ENCODE results near the gene MRPS17.

Gene MRPS17

DNA sequence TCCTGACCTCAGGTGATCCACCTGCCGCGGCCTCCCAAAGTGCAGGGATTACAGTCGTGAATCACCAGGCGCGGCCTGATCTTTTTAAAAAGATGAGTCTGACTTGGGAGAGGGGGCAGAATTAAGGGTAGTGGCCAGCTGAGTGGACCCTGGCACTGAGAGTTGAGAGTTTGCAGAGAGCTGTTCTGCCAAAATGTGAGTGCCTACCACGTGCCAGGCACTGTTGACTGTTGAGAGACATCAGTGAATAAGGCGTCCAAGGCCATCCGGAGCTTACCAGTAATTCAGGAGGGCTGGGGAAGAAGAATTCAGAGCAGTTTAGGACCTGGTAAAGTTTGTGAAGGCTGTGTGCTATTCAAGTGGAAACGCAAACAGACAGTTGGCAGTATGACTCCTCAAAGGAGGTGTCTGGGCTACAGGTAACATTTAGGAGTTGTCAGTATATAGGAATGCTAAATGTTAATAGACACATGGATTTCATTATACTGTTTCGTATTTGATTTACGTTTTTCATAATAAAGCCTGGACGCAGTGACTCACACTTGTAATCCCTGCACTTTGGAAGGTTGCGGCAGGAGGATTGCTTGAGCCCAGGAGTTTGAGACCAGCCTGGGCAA lies 14.2 kb downstream of the MRPS17 start:
- H3K9ac ChIP-seq (ENCODE audit: low read length), result peak overlapping the region; percentile 92
- no peak overlapping the region for H3K14ac ChIP-seq (ENCODE audit: low read length in 2 of 2)
- no peak overlapping the region for H3K4me2 ChIP-seq (ENCODE audit: low read length, poor library complexity, severe bottlenecking)
- H2AFZ ChIP-seq (ENCODE audit: low read depth, low read length), result no peak overlapping the region
- H2AK5ac ChIP-seq (ENCODE audit: low read length, severe bottlenecking), result no peak overlapping the region
- H2BK5ac ChIP-seq (ENCODE audit: low read depth, low read length, poor library complexity, severe bottlenecking), result no peak overlapping the region
- no peak overlapping the region for H2BK120ac ChIP-seq (ENCODE audit: low read depth, low read length)
- no peaks in the 10 kb centered on the region for H3K27me3 ChIP-seq (ENCODE audit: control insufficient read depth in 1 of 2, insufficient read depth in 1 of 2, low read length in 2 of 2)
- no peak overlapping the region for H3K18ac ChIP-seq (ENCODE audit: low read depth in 1 of 2, low read length in 2 of 2)
- DNase-seq, result peak; percentile 1
- H3K4me3 ChIP-seq (ENCODE audit: insufficient read depth in 1 of 2, low read depth in 1 of 2, low read length in 2 of 2), result peak overlapping the region in 1 of 2 experiments; percentile 85
- H3K79me1 ChIP-seq (replicated peaks; ENCODE audit: low read length, poor library complexity, severe bottlenecking), result peaks cover 12% of the 10 kb centered on the region
- H2BK12ac ChIP-seq (ENCODE audit: low read length in 2 of 2), result no peak overlapping the region
- no peak overlapping the region for H3K4ac ChIP-seq (ENCODE audit: low read depth in 1 of 2, low read length in 2 of 2)
- H4K91ac ChIP-seq (ENCODE audit: low read length), result no peak overlapping the region
- no peak overlapping the region for H4K8ac ChIP-seq (ENCODE audit: low read length)
- peaks cover 6 to 21% of the 10 kb centered on the region in 2 experiments for H3K36me3 ChIP-seq (ENCODE audit: control insufficient read depth in 1 of 2, insufficient read depth in 2 of 2, low read depth in 1 of 2, low read length in 2 of 2)
- no peak overlapping the region for H3K27ac ChIP-seq (ENCODE audit: low read length, poor library complexity, severe bottlenecking)
- H2BK15ac ChIP-seq (ENCODE audit: low read depth, poor library complexity, severe bottlenecking), result no peak overlapping the region
- H3K9me3 ChIP-seq (ENCODE audit: control insufficient read depth, low read length), result no peaks in the 10 kb centered on the region
- H3K23ac ChIP-seq (ENCODE audit: low read length in 2 of 2), result no peak overlapping the region
- 91% methylated on average over 13 of the region's 13 CpGs for WGBS
- H3K4me1 ChIP-seq (ENCODE audit: control insufficient read depth, insufficient read depth, low read depth, low read length), result peaks cover 5% of the 10 kb centered on the region

DNA sequence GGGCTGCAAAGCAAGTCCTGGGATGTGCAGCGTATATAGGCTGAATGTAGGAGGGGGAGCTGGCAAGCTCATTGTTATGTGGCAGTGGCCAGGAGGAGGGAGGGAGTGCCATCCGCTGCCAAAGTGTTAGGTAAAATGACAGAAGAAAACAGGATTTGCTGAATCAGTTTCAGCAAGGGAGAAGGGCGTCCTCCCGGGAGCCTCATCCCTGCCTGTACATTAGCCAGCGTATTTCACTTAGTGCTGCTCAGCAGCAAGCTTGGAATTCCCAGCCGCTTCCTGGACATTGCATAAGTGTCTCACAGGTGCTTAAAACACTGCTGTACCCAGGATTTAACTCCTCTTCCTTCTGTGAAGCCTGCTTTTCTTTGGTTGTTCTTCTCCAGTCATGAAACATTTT lies 15.2 kb downstream of the MRPS17 start:
- H3K36me3 ChIP-seq (ENCODE audit: control insufficient read depth in 1 of 2, insufficient read depth in 2 of 2, low read depth in 1 of 2, low read length in 2 of 2), result peaks cover 6 to 21% of the 10 kb centered on the region in 2 experiments
- peak; percentile 1 for DNase-seq
- peaks cover 18% of the 10 kb centered on the region for H3K79me1 ChIP-seq (replicated peaks; ENCODE audit: low read length, poor library complexity, severe bottlenecking)
- no peak overlapping the region for H2BK5ac ChIP-seq (ENCODE audit: low read depth, low read length, poor library complexity, severe bottlenecking)
- no peak overlapping the region for H2BK12ac ChIP-seq (ENCODE audit: low read length in 2 of 2)
- H3K27ac ChIP-seq (ENCODE audit: low read length, poor library complexity, severe bottlenecking), result no peak overlapping the region
- H2BK120ac ChIP-seq (ENCODE audit: low read depth, low read length), result no peak overlapping the region
- no peak overlapping the region for H3K4ac ChIP-seq (ENCODE audit: low read depth in 1 of 2, low read length in 2 of 2)
- no peak overlapping the region for H2AK5ac ChIP-seq (ENCODE audit: low read length, severe bottlenecking)
- no peak overlapping the region for H3K4me2 ChIP-seq (ENCODE audit: low read length, poor library complexity, severe bottlenecking)
- H3K27me3 ChIP-seq (ENCODE audit: control insufficient read depth in 1 of 2, insufficient read depth in 1 of 2, low read length in 2 of 2), result no peaks in the 10 kb centered on the region
- peaks cover 7% of the 10 kb centered on the region for H3K4me1 ChIP-seq (ENCODE audit: control insufficient read depth, insufficient read depth, low read depth, low read length)
- H3K9ac ChIP-seq (ENCODE audit: low read length), result no peak overlapping the region
- no peak overlapping the region for H3K14ac ChIP-seq (ENCODE audit: low read length in 2 of 2)
- no peak overlapping the region for H4K91ac ChIP-seq (ENCODE audit: low read length)
- H2AFZ ChIP-seq (ENCODE audit: low read depth, low read length), result no peak overlapping the region
- H3K23ac ChIP-seq (ENCODE audit: low read length in 2 of 2), result no peak overlapping the region
- no peak overlapping the region for H2BK15ac ChIP-seq (ENCODE audit: low read depth, poor library complexity, severe bottlenecking)
- H3K9me3 ChIP-seq (ENCODE audit: control insufficient read depth, low read length), result no peaks in the 10 kb centered on the region
- no peak overlapping the region for H4K8ac ChIP-seq (ENCODE audit: low read length)
- H3K18ac ChIP-seq (ENCODE audit: low read depth in 1 of 2, low read length in 2 of 2), result no peak overlapping the region
- no peak overlapping the region for H3K4me3 ChIP-seq (ENCODE audit: insufficient read depth in 1 of 2, low read depth in 1 of 2, low read length in 2 of 2)
- WGBS, result 98% methylated on average over 6 of the region's 6 CpGs

DNA sequence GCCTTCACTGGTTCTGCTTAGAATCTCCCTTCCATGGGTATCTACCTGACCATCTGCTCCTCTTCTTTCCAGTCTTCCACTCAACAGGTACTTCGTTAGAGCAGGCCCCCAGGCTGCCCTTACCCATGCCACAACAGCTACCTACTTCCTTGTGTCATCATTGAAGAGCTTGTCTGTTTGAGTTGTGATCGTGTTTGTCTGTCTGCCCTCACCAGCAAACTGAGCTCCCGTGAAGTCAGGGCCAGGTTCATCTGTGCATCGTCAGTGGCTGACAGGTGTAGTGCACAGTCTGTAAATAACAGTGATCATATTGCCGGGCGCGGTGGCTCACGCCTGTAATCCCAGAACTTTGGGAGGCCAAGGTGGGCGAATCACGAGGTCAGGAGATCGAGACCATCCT lies 17.7 kb downstream of the MRPS17 start:
- H2AK5ac ChIP-seq (ENCODE audit: low read length, severe bottlenecking), result no peak overlapping the region
- H3K9ac ChIP-seq (ENCODE audit: low read length), result no peak overlapping the region
- no peak overlapping the region for H2BK120ac ChIP-seq (ENCODE audit: low read depth, low read length)
- no peak overlapping the region for H3K27ac ChIP-seq (ENCODE audit: low read length, poor library complexity, severe bottlenecking)
- H2BK15ac ChIP-seq (ENCODE audit: low read depth, poor library complexity, severe bottlenecking), result no peak overlapping the region
- no peak overlapping the region for H4K91ac ChIP-seq (ENCODE audit: low read length)
- H3K79me1 ChIP-seq (replicated peaks; ENCODE audit: low read length, poor library complexity, severe bottlenecking), result peaks cover 19% of the 10 kb centered on the region
- no peak overlapping the region for H3K4me2 ChIP-seq (ENCODE audit: low read length, poor library complexity, severe bottlenecking)
- no peak overlapping the region for H3K18ac ChIP-seq (ENCODE audit: low read depth in 1 of 2, low read length in 2 of 2)
- H3K4me3 ChIP-seq (ENCODE audit: insufficient read depth in 1 of 2, low read depth in 1 of 2, low read length in 2 of 2), result no peak overlapping the region
- no peak overlapping the region for H2BK12ac ChIP-seq (ENCODE audit: low read length in 2 of 2)
- no peaks in the 10 kb centered on the region for H3K27me3 ChIP-seq (ENCODE audit: control insufficient read depth in 1 of 2, insufficient read depth in 1 of 2, low read length in 2 of 2)
- H3K36me3 ChIP-seq (ENCODE audit: control insufficient read depth in 1 of 2, insufficient read depth in 2 of 2, low read depth in 1 of 2, low read length in 2 of 2), result peaks cover 6 to 21% of the 10 kb centered on the region in 2 experiments
- H3K14ac ChIP-seq (ENCODE audit: low read length in 2 of 2), result no peak overlapping the region
- no peak for DNase-seq
- H3K9me3 ChIP-seq (ENCODE audit: control insufficient read depth, low read length), result no peaks in the 10 kb centered on the region
- H3K4ac ChIP-seq (ENCODE audit: low read depth in 1 of 2, low read length in 2 of 2), result no peak overlapping the region
- no peak overlapping the region for H4K8ac ChIP-seq (ENCODE audit: low read length)
- no peak overlapping the region for H2BK5ac ChIP-seq (ENCODE audit: low read depth, low read length, poor library complexity, severe bottlenecking)
- no peak overlapping the region for H2AFZ ChIP-seq (ENCODE audit: low read depth, low read length)
- peaks cover 4% of the 10 kb centered on the region for H3K4me1 ChIP-seq (ENCODE audit: control insufficient read depth, insufficient read depth, low read depth, low read length)
- 86% methylated on average over 8 of the region's 11 CpGs for WGBS
- no peak overlapping the region for H3K23ac ChIP-seq (ENCODE audit: low read length in 2 of 2)

DNA sequence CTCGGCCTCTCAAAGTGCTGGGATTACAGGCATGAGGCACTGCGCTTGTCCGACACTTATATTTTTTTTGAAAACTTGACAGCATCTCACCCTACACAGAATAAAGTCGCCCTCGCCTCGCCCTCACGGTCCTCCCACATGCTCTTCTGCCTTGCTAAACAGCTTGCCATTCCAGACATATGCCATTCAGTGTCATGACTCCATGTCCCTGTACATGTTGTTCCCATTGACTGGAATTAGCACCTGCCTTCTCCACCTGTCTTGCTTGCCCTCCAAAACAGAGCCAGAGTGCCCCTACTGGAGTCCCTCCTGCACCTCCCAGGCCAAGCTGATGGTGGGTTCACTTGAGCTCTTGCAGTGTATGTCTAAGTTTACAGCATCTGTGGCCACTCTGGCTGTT lies 18.9 kb downstream of the MRPS17 start:
- Histone ChIP-seq H3K14ac (ENCODE audit: low read length in 2 of 2) (no peak overlapping the region), H2AK5ac (ENCODE audit: low read length, severe bottlenecking) (no peak overlapping the region), H3K36me3 (ENCODE audit: control insufficient read depth in 1 of 2, insufficient read depth in 2 of 2, low read depth in 1 of 2, low read length in 2 of 2) (peaks cover 6 to 21% of the 10 kb centered on the region in 2 experiments), H4K91ac (ENCODE audit: low read length) (no peak overlapping the region), H3K27ac (ENCODE audit: low read length, poor library complexity, severe bottlenecking) (no peak overlapping the region), H3K9me3 (ENCODE audit: control insufficient read depth, low read length) (no peaks in the 10 kb centered on the region), H4K8ac (ENCODE audit: low read length) (no peak overlapping the region), H2AFZ (ENCODE audit: low read depth, low read length) (no peak overlapping the region), H2BK5ac (ENCODE audit: low read depth, low read length, poor library complexity, severe bottlenecking) (no peak overlapping the region), H3K23ac (ENCODE audit: low read length in 2 of 2) (no peak overlapping the region), H2BK12ac (ENCODE audit: low read length in 2 of 2) (no peak overlapping the region), H3K79me1 (replicated peaks; ENCODE audit: low read length, poor library complexity, severe bottlenecking) (peaks cover 27% of the 10 kb centered on the region), H3K27me3 (ENCODE audit: control insufficient read depth in 1 of 2, insufficient read depth in 1 of 2, low read length in 2 of 2) (no peaks in the 10 kb centered on the region), H2BK15ac (ENCODE audit: low read depth, poor library complexity, severe bottlenecking) (no peak overlapping the region), H2BK120ac (ENCODE audit: low read depth, low read length) (no peak overlapping the region), H3K18ac (ENCODE audit: low read depth in 1 of 2, low read length in 2 of 2) (no peak overlapping the region), H3K4me1 (ENCODE audit: control insufficient read depth, insufficient read depth, low read depth, low read length) (peaks cover 4% of the 10 kb centered on the region), H3K4me2 (ENCODE audit: low read length, poor library complexity, severe bottlenecking) (no peak overlapping the region), H3K4ac (ENCODE audit: low read depth in 1 of 2, low read length in 2 of 2) (no peak overlapping the region), H3K4me3 (ENCODE audit: insufficient read depth in 1 of 2, low read depth in 1 of 2, low read length in 2 of 2) (no peak overlapping the region), H3K9ac (ENCODE audit: low read length) (no peak overlapping the region)
- WGBS, result 84% methylated on average over 7 of the region's 7 CpGs
- no peak for DNase-seq

Measured in mesenchymal stem cell (in vitro differentiated cells and primary cell).